GM10847 (cell line): Measurements from ENCODE around the gene UVRAG.

ENCODE experiments used
- POLR2A ChIP-seq: IDR thresholded peaks from 2 replicates; pipeline ENCODE4 v1.6.1; 2011; ENCODE audit not compliant: insufficient read length; ENCODE audit errors: extremely low read depth

The UVRAG gene

GRCh38 chr11:76062733-76063132, 247.7 kb downstream of the UVRAG start:
- no peak for TF ChIP-seq POLR2A

- no peak for TF ChIP-seq POLR2A
Observed at GRCh38 chr11:76064192-76064591, 249.2 kb downstream of the UVRAG start.

- TF ChIP-seq POLR2A: no peak
Observed at GRCh38 chr11:76067099-76067498, 252.1 kb downstream of the UVRAG start.

DNA sequence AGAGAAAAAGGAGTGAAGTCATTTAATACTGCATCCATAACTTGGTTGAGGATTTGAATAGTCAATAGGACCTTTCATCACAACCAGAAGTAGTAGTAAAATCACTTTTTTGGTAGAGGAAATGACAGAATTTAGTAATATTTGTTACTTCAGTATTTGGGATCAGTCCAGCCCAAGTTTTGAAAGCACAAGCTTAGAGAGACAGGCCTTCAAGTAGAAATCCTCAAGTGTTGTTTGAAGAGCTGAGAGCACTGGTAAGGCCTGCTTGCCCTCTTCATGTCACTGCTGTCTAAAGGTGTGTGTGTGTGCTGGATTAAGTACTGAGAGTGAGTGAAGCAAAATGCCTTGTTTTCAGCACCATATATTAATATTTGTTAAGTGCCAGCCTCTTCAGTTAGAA, 254.0 kb downstream of the UVRAG start:
- TF ChIP-seq POLR2A: no peak

DNA sequence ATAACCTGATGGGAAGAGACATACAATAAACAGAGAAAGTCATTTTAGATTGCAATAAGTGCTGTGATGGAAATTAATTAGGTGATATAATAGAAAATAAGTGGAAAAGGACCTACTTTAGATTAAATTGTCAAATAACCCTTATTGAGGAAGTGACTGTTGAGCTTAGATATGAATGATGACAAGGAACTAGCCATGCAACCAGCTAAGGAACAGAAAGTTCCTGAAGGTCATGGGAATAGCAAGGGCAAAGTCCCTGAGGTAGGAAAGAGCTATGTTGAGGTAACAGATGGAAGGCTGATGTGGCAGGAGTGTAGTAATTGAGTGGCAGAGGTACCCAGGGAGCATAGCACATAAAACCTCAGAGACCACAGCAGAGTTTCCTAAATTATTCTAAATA, 256.1 kb downstream of the UVRAG start:
- no peak for TF ChIP-seq POLR2A

DNA sequence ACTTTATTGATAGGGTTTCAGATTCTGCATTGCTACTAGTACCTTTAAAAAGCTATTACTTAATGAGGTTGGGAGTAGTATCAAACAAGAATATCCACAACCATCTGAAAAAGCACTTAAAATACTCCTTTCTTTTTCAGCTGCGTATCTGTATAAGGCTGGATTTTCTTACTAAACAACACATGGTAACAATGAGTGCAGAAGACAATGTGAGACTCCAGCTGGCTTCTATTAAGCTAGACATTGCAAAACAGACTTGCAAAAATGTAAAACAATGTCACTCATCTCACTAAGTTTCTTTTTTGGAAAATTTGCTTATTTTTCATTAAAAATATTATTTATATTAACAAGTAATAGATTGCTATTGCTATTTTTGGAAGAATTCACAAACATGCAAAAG, 258.7 kb downstream of the UVRAG start:
- TF ChIP-seq POLR2A: no peak

GRCh38 chr11:76074148-76075095, 259.4 kb downstream of the UVRAG start:
- no peak for TF ChIP-seq POLR2A

DNA sequence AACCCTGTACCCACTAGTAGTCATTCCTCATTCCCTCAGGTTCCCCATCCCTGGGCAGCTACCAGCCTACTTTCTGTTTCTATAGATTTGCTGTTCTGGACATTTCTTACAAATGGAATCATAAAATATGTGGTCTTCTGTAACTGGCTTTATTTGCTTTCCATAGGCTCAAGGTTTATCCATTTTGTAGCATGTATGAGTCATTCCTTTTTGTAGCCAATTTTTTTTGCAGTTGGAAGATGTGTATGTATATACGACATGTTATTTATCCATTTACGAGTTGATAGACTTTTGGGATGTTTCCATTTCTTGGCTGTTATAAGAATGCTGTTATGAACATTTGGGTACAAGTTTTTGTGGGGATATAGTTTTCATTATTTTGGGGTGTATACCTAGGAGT, 260.7 kb downstream of the UVRAG start:
- no peak for TF ChIP-seq POLR2A

- no peak for TF ChIP-seq POLR2A
Observed at GRCh38 chr11:76076749-76077148, 261.7 kb downstream of the UVRAG start.

DNA sequence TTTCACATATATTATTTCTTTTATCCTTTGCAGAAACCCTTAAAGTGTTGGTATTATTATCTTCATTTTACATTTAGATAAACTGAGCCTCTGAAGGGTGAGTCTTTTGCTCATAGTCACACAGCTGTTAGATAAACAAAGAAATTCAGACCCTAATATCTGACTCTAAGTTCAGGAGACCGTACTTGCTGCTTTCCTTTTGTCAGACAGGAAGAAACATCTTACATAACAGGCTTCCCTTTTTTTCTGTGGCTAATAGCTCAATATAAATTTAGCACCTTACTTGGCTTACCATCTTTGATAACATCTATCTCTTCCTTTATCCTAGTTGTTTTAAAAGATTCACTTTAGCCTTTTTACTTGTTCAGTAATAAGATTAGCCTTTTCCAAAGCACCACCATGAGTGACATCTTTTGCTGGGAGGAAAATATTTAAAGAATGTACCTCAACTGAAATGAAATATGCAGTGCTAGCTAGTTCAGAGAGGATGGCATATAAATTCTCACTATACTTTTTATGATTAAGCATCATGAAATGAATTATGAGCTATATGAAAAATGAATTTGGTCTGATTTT, 262.7 kb downstream of the UVRAG start:
- no peak for TF ChIP-seq POLR2A

DNA sequence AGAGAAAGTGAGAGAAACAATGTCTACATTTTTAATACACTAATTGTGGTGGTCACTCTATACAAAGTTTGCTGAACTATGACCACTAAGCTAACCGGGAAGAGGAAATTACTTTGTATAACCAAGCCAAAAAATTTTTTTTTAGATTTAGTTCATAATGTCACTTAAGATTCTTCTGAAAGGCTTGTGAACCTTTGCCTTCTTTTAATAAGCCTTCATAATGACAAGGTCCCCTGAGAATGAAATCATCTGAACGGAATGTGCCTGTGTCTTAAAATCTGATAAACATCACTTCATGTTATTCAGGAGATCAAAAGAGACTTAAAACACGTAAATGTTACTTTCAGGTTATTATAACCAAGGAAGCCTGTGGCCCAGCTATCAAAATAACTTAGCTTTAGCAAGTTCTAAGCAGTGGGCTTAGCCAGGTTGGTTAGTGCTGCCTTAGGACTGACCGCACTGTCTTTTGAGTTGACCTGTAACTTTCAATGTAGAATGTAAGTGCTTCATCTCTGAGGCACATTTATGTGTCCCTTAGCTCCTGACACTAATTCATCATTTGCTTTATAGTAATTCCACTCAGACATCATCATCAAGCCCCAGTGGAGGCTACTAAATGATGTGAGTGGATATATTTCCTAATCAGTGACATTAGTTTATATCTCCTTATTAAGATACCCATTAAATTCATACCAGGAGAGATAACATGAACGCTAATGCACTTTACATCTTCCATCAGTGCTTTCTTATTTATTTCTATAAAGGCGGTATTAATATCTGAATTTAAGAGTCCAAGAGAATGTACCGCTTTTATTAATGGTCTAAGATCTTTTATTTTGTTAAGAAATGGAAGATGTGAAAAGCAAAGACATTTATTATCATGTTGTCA, 268.8 kb downstream of the UVRAG start:
- no peak for TF ChIP-seq POLR2A

DNA sequence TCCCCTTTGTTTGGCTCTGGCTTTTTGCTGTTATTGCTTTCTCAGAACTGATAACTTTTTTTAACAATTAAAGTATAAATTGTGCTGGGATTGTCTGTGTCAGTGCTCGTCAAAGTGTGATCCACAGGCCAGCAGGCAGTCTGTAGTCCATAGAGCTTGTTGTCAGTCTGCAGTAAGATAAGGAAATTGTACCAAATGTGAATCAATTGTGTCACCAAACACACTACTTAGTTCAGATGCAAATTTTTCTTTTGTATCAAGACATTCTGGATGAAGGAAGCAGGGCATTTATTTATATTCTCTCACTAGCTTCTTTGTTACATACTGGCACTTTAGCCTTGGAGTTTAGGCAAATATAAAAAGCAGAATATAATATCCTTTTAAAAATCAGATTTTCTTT, 270.3 kb downstream of the UVRAG start:
- no peak for TF ChIP-seq POLR2A

- TF ChIP-seq POLR2A: no peak
Observed at GRCh38 chr11:76086743-76087635, 272.0 kb downstream of the UVRAG start.

DNA sequence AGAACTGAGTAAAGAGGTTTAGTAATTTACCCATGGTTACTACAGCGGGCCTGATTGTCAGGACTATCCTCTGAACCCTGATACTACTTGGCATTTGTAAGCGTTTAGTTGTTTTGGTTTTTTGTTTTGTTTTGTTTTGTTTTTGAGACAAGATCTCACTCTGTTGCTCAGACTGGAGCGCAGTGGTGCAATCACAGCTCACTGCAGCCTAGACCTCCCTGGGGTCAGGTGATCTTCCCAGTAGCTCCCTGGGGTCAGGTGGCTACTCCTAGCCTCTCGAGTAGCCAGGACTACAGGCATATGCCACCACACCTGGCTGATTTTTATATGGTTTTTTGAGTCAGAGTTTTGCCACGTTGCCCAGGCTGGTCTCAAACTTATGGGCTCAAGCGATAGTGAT, 272.7 kb downstream of the UVRAG start:
- no peak for TF ChIP-seq POLR2A

GRCh38 chr11:76088511-76088910, 273.5 kb downstream of the UVRAG start:
- TF ChIP-seq POLR2A: no peak
